Sigmoid colon (tissue), 7 donors: Measurements from ENCODE around the gene NDST4. TPM values are rescaled to one million over a fixed set of nuclear protein-coding genes. Genes with fewer than 3 reads are reported as not detected.

ENCODE experiments used
- DNase-seq: peaks from one replicate; pipeline ENCODE4 v3.0.0-alpha.2; 2019
- H3K27ac ChIP-seq, 4 donors: fragments of 200-600 bp; sonication (generic); one replicate each; pipeline ENCODE4 v1.5.1; 2016 to 2019; ENCODE audit warnings: mild to moderate bottlenecking in 1 of 4
- H3K27me3 ChIP-seq, 3 donors: fragments of 200-600 bp; sonication (generic); one replicate each; pipeline ENCODE4 v1.5.1; 2019; ENCODE audit warnings: mild to moderate bottlenecking in 1 of 3
- H3K36me3 ChIP-seq, 4 donors: fragments of 200-600 bp; sonication (generic); one replicate each; pipeline ENCODE4 v1.5.1; 2016 to 2019
- H3K4me1 ChIP-seq, 4 donors: fragments of 200-600 bp; sonication (generic); one replicate each; pipeline ENCODE4 v1.5.1; 2017 to 2019
- H3K4me3 ChIP-seq, 4 donors: fragments of 200-600 bp; sonication (generic); one replicate each; pipeline ENCODE4 v1.5.1; 2017 to 2019; ENCODE audit warnings: mild to moderate bottlenecking in 2 of 4, moderate library complexity in 1 of 4
- H3K9me3 ChIP-seq, 4 donors: fragments of 200-600 bp in 3 of 4; sonication (generic) in 3 of 4; one replicate each; pipeline versions ENCODE4 v1.5.1 to v1.6.1; 2013 to 2019
- EP300 ChIP-seq, 4 donors: sonication (generic); formaldehyde crosslinking; IDR thresholded peaks; one replicate each; pipeline ENCODE4 v1.6.1; 2017; ENCODE audit warnings: antibody characterized with exemption in 4 of 4
- POLR2A ChIP-seq, 2 donors: fragments of 450-650 bp; IDR thresholded peaks; one replicate each; pipeline ENCODE4 v1.6.1; 2016; ENCODE audit warnings: antibody characterized with exemption in 2 of 2, mild to moderate bottlenecking in 2 of 2, moderate library complexity in 2 of 2
- POLR2AphosphoS5 ChIP-seq, 4 donors: sonication (generic); formaldehyde crosslinking; IDR thresholded peaks; one replicate each; pipeline ENCODE4 v1.6.1; 2017; ENCODE audit warnings: antibody characterized with exemption in 4 of 4
- WGBS, 2 donors: extraction: QIAGEN DNeasy Blood & Tissue Kit; methylation state at CpG; one replicate each; pipeline ENCODE4 v1.1.7; 2013; 5-methylcytosine and 5-hydroxymethylcytosine counted together
- intact Hi-C: fragments of 100-400 bp; cut with DNase I; formaldehyde crosslinking; loops from one replicate; pipeline ENCODE4 v1.15.1; 2023
- polyA plus RNA-seq, 3 donors: library from polyadenylated mRNA; stranded (reverse); fragments of 200-250 nt; gene quantifications; one replicate each; pipeline ENCODE4 v1.2.3, GENCODE V29; 2013
- total RNA-seq, 4 donors: library from RNA; depleted of rRNA; stranded (reverse); fragments of >200 nt; gene quantifications; one replicate each; pipeline ENCODE4 v1.1.0, GENCODE V29; 2016
- TF ChIP-seq, protein P1 (sequence below), 4 experiments: fragments of 450-650 bp in 3 of 4; fragments of 200-600 bp in 1 of 4; IDR thresholded peaks; one replicate each; pipeline ENCODE4 v1.5.1; 2016 to 2019; ENCODE audit warnings: antibody characterized with exemption in 4 of 4, mild to moderate bottlenecking in 3 of 4, moderate library complexity in 2 of 4
- donor health status: healthy with polysubstance abuse.
- donor health status: Bipolar disorder and iron deficiency.
- donor health status: healthy.

The NDST4 gene
- total RNA-seq (1 to 10 TPM in 1 of 4 donors, under 1 TPM in 3; 0.16 to 1.1 (median 0.63) TPM), polyA plus RNA-seq (under 1 TPM in 1 of 3 donors, not detected in 2; 0.03 TPM)

DNA sequence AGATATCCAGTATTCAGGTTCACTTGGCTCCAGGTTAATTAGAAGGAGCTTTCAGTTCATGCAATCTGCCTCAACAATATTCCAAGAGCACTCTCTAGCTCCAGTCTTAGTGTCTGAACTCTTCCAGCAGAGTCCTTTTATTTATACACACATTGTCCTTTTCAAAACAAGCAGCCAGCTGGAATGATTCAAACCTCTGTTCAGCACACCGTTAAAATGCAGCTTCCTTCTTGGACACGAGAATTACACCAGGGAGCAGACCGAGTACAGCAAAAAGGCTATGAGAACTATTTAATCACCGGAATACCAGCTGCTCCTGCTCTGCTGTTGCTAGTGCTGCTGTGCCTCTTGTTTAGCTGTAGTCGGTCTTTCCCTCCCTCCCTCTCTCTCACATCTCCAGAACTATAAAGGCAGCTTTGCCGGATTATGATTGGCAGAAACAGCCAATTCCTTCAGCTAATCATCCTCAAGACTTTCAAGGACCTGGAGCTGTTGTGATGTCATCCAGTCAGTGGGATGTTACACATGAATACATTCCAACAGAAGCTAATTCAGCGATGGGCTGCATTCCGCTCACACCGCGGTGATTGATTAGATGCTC, at the start of gene NDST4:
Gene NDST4 (minus strand): TSS at position 115 of the 601 bp plus-strand sequence. CDS start 36,584 bp downstream, outside the sequence.
- H3K27ac ChIP-seq, result peak within 1 kb of the TSS in 1 of 4 donors; percentile 30
- peak within 1 kb of the TSS in 3 of 4 donors; percentile 10 to 32 (median 22) for H3K4me3 ChIP-seq
- TF ChIP-seq EP300 (IDR thresholded peaks at IDR 0.05) (no peak), POLR2AphosphoS5 (IDR thresholded peaks at IDR 0.05) (peak in 1 of 4 donors; percentile 30), POLR2A (IDR thresholded peaks at IDR 0.05) (no peak)
- no peaks in the 10 kb centered on the region for H3K36me3 ChIP-seq
- intact Hi-C loops, result no loop called here
- H3K9me3 ChIP-seq, result no peaks in the 10 kb centered on the region
- WGBS, 2 donors, result 25 to 54% methylated on average over 10 of the region's 10 CpGs
- no peaks in the 10 kb centered on the region for H3K27me3 ChIP-seq
- peaks cover 0 to 26% (median 3%) of the 10 kb centered on the region in 4 donors for H3K4me1 ChIP-seq
- DNase-seq, result no peak

DNA sequence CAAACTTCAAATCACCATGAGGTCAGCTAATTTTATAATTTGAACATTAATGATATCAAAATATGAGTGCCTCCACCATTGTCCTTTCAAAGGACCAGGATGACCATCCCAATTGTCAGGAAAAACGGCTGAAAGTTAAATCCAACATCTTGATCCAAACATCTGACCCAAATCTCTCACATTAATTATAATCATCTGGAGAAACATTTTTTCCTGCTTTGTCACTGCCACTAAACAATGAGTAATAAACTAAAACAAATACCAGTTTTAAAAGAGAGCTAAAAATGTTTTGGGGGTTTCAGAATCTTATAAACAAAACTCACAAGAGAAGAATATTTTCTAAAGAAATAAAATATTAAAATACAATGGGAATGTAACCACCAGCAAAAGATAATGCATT, 45.7 kb upstream of the NDST4 start:
- H3K4me1 ChIP-seq, result no peaks in the 10 kb centered on the region
- intact Hi-C loops, result no loop called here
- WGBS, 2 donors, result 60 to 68% methylated on average over 1 of the region's 1 CpG
- TF ChIP-seq POLR2A (IDR thresholded peaks at IDR 0.05) (no peak), POLR2AphosphoS5 (IDR thresholded peaks at IDR 0.05) (no peak), EP300 (IDR thresholded peaks at IDR 0.05) (no peak)
- TF ChIP-seq, protein P1, sequence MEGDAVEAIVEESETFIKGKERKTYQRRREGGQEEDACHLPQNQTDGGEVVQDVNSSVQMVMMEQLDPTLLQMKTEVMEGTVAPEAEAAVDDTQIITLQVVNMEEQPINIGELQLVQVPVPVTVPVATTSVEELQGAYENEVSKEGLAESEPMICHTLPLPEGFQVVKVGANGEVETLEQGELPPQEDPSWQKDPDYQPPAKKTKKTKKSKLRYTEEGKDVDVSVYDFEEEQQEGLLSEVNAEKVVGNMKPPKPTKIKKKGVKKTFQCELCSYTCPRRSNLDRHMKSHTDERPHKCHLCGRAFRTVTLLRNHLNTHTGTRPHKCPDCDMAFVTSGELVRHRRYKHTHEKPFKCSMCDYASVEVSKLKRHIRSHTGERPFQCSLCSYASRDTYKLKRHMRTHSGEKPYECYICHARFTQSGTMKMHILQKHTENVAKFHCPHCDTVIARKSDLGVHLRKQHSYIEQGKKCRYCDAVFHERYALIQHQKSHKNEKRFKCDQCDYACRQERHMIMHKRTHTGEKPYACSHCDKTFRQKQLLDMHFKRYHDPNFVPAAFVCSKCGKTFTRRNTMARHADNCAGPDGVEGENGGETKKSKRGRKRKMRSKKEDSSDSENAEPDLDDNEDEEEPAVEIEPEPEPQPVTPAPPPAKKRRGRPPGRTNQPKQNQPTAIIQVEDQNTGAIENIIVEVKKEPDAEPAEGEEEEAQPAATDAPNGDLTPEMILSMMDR (IDR thresholded peaks at IDR 0.05), result no peak
- H3K27me3 ChIP-seq, result no peaks in the 10 kb centered on the region
- H3K27ac ChIP-seq, result no peak overlapping the region
- H3K36me3 ChIP-seq, result no peaks in the 10 kb centered on the region
- H3K9me3 ChIP-seq, result no peaks in the 10 kb centered on the region
- no peak overlapping the region for H3K4me3 ChIP-seq
- no peak for DNase-seq

DNA sequence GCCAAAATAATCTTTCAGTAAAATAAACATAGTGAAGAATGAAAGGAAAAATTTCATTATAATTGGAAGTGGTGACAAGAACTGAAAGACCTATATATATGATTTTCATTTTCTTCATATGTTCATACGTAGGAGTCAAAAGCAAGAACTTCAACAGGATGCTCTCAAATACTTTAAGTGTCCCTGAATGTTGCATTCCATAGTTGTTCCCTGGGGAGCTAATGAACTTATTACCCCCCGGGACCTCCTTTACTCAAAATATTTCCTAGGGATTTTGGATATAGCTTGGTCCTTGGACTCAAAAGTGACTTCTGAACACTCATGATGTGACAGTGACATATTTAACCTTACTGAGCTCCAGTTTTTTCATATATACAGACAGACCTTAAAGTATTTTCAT, 44.9 kb upstream of the NDST4 start:
- Histone ChIP-seq H3K36me3 (no peaks in the 10 kb centered on the region), H3K4me3 (no peak overlapping the region), H3K4me1 (no peaks in the 10 kb centered on the region), H3K27ac (no peak overlapping the region), H3K27me3 (no peaks in the 10 kb centered on the region), H3K9me3 (no peaks in the 10 kb centered on the region)
- no peak for DNase-seq
- TF ChIP-seq, protein P1 (IDR thresholded peaks at IDR 0.05), result no peak
- TF ChIP-seq POLR2AphosphoS5 (IDR thresholded peaks at IDR 0.05), result no peak
- no peak for TF ChIP-seq EP300 (IDR thresholded peaks at IDR 0.05)
- TF ChIP-seq POLR2A (IDR thresholded peaks at IDR 0.05), result no peak
- WGBS, 2 donors, result 89 to 95% methylated on average over 2 of the region's 2 CpGs
- intact Hi-C loops, result no loop called here

DNA sequence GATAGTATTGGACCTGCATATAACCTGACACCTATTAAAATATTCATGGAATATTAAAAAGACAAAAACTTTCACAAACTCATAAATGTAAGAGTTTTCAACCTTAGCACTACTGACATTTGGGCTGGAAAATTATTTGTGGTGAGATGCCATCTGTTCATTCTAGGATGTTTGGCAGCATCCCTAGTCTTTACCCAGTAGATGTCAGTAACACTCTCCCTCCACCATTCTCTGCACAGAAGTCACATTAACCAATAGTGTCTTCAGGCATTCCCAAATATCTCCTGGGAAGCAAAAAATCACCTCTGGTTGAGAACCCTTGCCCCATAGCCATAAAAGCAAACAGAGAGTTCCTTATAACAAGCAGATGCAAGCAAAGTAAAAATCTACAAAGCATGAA, 41.4 kb upstream of the NDST4 start:
- no peak overlapping the region for H3K27ac ChIP-seq
- intact Hi-C loops, result no loop called here
- H3K27me3 ChIP-seq, result no peaks in the 10 kb centered on the region
- H3K4me1 ChIP-seq, result no peaks in the 10 kb centered on the region
- TF ChIP-seq POLR2A (IDR thresholded peaks at IDR 0.05) (no peak), POLR2AphosphoS5 (IDR thresholded peaks at IDR 0.05) (no peak), EP300 (IDR thresholded peaks at IDR 0.05) (no peak)
- TF ChIP-seq, protein P1 (IDR thresholded peaks at IDR 0.05), result no peak
- H3K9me3 ChIP-seq, result no peaks in the 10 kb centered on the region
- H3K4me3 ChIP-seq, result no peak overlapping the region
- H3K36me3 ChIP-seq, result no peaks in the 10 kb centered on the region
- no peak for DNase-seq

DNA sequence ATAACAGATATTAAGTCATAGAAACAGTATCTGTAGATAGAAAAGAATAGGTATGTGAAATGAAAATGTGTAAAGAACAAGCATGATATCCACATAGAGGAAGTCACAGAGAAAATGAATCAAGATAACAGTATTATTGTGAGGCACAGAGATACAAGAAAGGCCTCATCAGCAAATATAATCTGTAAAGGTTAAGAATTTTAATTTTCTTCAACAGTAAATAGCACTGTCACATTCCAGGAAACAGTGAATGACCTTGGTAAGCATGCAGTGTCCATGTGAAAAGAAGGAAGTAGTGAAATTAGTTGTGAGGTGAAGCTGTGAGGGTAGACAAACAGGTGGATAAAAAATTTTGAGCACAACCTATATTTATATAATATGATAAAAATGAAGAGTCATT, 39.5 kb upstream of the NDST4 start:
- no peak for DNase-seq
- no peak overlapping the region for H3K4me3 ChIP-seq
- peaks cover 0 to 7% (median 0%) of the 10 kb centered on the region in 4 donors for H3K4me1 ChIP-seq
- TF ChIP-seq POLR2A (IDR thresholded peaks at IDR 0.05) (no peak), EP300 (IDR thresholded peaks at IDR 0.05) (no peak), POLR2AphosphoS5 (IDR thresholded peaks at IDR 0.05) (no peak)
- TF ChIP-seq, protein P1 (IDR thresholded peaks at IDR 0.05), result no peak
- no peaks in the 10 kb centered on the region for H3K27me3 ChIP-seq
- no peak overlapping the region for H3K27ac ChIP-seq
- intact Hi-C loops, result no loop called here
- no peaks in the 10 kb centered on the region for H3K9me3 ChIP-seq
- no peaks in the 10 kb centered on the region for H3K36me3 ChIP-seq
